Measurements from ENCODE around the gene TMEM14C.
"Not testable (repeated sequence)": the region's sequence is repeated elsewhere in the genome, so short reads cannot be mapped to it uniquely, and the experiment has no call there.

TMEM14C gene

DNA sequence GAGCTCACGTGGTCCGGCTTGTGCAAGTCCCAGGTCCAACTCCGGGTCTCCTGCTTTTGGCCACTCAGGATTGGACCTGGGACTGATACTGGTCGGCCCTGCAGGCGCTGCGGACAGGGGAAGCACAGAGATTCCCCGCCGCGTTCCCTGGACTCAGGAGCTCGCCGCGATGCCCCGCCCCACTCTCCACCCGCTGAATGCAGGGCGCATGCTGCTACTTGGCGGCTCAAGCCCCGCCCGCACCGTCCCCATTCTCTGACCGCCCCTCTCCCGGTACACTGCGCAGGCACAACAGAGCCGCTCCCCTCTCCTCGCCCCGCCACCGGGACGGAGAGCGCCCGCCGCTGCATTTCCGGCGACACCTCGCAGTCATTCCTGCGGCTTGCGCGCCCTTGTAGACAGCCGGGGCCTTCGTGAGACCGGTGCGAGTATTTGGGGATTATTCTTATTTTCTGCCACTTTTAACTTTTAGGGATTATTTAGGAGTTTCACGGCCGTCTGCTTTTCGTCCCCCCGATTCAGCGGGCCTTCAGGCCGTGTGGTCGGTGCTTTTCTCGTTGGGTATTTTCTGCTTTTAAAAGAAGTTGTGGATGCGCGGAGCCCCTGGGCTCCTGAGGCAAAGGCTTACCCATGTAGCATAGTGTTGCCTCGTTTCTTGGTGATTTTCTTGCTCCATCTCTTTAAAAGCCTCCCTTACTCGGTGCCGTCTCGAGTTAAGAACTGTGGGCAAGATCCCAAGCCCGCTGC is at the start of gene TMEM14C:
Gene TMEM14C (plus strand): TSS at position 251 of the 747 bp plus-strand sequence. CDS start 1,544 bp downstream, outside the sequence.
- peak; percentile 98 for DNase-seq

DNA sequence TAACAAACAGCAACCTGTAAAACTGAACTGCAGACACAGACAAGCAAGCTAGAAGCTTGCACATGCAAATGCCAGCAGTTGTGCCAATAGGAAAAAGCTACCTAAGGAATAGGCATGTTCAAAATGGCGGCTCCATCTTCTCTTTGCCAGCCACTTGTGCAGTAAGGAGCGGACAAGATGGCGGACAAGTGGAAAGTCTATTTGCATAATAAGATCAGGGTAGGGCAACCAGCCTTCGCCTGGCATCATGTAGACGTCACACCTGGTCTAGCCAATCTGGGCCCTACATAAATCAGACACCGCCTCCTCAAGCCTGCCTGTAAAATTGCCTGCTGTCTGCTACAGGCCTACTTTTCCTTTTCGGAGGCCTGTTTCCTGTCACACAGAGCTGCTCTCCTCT is 46.5 kb upstream of the TMEM14C start:
- DNase-seq, result no peak

DNA sequence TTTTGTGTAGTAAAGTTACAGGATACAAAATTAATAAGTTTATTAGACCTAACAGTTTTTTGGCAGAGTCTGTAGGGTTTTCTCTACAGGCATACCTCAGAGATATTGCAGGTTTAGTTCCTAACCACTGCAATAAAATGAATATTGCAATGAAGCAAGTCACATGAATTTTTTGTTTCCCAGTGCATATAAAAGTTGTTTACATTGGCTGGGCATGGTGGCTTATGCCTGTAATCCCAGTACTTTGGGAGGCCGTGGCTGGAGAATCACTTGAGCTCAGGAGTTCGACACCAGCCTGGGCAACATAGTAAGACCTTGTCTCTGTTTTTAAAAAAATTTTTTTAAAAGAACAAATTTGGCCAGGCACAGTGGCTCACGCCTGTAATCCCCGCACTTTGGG is 44.4 kb upstream of the TMEM14C start:
- DNase-seq, result no peak

DNA sequence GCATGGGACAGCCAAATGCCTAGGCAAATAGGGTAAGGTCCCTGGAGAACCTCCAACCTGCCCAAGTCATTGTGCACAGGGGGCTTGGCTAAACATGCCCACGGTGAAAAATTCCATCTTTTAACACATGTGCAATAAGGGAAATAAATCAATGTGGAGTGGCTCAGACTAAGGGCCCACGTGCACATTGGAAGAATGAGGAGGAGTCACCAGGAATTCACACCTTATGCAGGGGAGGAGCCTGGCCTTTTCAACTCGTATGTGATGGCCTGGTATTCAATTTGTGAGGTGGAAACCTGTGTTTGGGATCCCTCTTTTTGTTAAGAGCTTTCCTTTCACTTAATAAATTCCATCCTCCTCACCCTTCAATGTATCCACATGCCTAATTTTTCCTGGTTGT is 41.1 kb upstream of the TMEM14C start:
- DNase-seq, result no peak

DNA sequence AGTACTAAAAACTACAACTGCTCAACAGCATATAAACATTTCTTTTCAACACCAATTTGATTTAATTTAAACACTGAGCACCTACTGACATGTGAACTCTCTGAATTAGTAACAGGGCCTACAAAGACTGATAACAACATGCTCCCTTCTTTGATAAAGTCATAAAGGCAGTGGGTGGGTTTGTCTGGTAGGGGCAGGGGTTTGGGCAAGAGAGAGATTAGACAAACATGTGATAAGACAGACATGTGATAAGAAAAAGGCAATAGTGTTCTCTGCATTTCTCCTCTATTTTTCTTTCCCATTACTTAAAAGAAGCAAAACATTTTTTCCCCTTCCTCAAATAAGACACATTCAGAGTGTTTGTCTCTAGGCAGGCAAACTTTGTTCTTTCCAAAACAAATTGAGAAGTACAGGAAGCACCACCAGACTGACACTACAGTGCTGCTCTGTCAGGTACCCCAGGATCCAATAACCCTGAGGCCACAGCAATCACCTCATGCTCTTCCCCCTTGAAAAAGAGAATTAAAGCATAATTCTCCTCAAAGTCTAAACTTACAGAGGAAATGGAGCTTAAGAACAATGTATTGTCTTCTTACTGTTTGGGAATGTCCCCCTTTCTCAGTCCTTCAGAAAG is 40.4 kb upstream of the TMEM14C start:
- no peak for DNase-seq

DNA sequence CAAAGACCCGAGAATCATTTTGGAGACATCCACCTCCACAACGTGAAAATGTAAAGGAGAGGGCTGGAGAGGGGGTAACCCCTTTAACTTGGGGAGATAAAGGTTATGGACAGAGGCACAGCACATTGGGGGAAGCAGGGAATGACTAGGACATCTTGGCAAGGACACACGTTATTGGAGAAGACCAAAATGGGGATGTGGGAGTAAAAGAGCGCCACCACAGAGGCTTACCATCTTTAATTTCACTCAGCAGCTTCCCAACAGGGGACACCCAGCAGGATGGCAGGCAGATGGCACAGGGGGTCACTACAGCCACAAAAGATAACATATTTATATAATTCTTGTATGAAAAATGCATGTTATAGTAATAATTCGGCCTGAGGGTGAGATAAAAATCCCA is 38.3 kb upstream of the TMEM14C start:
- no peak for DNase-seq

DNA sequence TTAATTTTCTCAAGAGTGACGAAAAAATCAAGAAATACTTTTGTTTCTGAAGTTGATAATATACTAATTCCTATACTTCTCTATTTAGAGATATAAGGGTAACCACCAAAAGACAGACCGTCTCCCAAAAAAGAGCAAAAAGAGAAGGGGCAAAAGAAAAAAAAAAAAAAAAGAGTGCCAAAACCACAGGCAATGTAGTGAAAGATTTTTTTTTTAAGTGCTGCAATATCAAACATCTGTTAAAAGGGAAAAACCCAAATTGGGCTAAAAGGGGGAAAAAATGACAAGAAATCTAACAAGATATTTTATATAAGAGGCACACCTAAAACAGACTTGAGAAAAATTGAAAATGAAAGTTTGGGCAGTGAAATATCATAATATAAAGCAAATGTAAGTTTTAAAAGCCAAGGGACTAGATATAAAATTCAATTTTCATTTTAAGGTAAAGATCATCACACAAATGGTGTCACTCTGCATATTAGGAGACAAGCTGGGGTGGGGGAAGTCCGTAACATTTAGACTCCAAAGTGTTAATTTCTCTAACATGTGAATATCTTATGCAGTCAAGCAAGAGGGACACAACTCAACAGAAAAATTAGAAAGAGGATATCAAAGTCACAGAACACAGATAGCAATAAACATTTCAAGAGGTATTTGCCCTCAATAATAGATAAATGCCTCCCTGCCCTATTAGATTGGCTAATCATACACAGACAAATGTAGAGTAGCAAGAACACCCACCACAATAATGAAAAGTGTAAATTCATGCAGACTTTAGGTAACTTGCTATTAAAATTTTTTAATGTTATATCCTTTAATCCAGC is 37.6 kb upstream of the TMEM14C start:
- DNase-seq, result no peak

DNA sequence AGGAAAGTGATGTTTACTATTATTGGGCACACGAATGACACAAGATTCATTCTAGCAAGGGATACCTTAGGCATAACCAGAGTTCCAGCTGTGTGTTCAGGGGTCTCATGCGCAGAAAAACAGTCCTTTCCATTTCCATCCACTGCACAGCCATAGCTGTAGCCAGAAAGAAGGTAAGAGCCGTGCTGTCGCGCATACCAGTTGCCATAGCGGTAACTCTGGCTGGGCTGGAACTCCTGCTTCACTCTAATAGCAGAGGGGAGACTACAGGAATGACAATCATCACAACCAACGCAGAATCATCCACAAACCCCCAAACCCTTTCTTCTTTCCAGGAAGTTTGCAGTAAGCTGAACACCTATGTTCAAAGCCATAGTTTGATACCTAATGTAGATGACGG is 36.0 kb upstream of the TMEM14C start:
- DNase-seq, result no peak

DNA sequence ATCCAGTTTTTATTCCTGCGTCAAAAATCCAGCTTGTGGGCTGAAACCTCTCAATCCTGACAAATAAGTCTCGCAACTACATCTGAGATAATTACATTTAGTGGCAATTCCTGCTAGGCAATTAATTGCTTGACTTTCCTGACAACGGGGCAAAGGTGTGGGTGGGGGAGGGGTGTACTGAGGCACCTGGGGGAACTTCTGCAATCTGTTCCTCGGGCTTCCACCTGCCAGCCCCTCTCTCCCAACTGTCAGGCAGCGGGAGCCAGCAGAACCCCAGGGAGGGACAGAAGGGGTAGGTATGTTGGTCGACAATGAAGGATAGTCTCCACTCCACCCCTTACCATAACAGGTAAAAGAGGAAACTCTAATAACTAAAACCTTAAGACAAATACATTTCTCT is 35.3 kb upstream of the TMEM14C start:
- DNase-seq, result no peak

DNA sequence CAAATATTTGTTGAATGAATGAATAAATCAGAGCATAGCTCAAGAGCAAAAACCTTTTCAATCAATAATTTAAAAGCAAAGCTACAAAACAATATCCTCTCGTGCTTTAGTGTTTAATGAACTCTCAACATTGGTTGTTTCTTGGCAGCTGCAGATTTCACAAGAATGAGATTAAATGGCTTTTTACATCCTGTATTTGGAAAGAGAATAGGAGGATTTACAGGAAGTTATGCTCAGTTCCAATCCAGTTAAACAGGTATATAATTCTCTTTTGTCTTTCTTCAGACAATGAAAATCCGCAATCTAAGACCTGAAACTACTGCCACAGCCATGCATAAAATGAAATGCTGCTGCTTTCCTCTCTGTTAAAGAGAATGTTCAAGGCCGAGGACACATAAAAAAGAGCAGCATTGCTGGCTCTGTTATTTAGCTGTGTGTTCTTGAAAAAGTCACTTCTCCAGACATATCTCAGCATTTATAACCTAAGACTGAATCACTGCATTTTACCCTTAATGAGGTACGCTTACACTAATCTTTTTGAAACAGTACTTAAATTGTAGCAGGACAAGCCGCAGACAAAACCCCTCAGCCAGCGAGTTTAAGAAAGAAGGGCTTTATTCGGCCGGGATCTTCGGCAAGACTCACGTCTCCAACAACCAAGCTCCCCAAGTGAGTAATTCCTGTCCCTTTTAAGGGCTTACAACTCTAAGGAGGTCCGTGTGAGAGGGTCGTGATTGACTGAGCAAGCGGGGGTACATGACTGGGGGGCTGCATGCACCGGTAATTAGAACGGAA is 32.0 kb upstream of the TMEM14C start:
- peak; percentile 7 for DNase-seq

DNA sequence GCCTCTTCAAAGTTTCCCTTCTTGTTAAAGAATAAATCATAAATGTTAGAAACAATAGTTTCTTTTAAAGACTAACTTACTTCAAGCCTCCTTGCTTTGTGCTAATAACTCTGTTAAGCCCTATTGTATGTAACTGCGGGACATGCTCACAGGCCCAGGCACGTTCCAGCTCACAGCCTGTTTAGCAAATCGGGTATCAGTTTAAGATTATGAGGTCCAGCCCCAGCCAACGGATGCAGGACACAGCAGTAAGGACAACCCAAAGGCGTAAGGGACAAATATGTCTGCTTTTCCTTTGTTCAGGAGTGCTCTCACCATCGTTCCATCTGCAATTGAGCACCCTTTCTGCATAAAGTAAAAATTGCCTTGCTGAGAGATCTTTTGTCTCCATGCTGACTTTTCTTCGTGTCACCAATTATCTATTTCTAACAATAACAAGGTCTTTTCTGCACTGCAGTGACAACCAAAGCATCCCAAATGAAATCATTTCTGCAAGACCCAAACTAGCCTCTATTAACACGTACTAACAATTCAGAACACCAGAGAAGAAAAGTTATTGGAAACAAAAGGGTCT is 29.8 kb upstream of the TMEM14C start:
- DNase-seq, result peak; percentile 1

DNA sequence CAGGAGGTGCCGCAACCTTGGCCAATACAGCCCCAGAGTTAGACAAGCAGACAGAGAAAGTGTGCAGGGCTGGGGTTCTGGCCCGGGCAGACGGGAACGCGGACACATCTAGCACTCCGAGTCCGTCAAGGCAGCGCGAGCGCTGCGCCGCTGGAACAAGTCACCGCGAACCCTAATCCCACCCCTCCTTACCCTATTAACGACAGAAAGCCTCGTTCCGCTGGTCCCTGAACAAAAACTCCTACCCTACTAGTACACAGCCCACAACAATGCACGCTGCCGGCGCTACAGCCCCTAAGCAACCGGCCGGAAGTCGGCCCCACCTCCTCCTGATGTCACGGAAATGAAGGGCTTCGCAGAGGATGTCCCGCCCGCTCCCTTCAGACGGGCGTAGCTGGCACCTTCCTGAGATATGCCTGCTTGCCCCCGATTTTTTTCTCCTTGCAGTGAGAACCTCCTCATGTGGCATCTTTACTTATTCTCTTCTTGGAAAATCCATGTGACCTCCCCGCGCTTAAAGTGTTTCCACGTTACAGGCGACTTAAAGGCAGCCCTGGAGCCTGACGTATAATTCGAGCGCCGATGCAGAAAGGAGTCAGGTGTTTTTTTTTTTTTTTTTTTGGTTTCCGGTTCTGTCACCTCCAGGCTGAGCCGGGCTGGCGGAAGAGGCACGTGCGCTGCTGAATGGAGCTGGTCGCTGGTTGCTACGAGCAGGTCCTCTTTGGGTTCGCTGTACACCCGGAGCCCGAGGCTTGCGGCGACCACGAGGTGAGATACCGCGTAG is 28.4 kb upstream of the TMEM14C start, which contains the start of the genes C6orf52 and PAK1IP1:
Gene C6orf52 (minus strand): TSS at position 315 of the 784 bp plus-strand sequence. CDS start 7,066 bp downstream, outside the sequence.
Gene PAK1IP1 (plus strand): TSS at position 671 of the 784 bp plus-strand sequence. CDS start 14 bp downstream, at position 685.
- peak; percentile 99 for DNase-seq

DNA sequence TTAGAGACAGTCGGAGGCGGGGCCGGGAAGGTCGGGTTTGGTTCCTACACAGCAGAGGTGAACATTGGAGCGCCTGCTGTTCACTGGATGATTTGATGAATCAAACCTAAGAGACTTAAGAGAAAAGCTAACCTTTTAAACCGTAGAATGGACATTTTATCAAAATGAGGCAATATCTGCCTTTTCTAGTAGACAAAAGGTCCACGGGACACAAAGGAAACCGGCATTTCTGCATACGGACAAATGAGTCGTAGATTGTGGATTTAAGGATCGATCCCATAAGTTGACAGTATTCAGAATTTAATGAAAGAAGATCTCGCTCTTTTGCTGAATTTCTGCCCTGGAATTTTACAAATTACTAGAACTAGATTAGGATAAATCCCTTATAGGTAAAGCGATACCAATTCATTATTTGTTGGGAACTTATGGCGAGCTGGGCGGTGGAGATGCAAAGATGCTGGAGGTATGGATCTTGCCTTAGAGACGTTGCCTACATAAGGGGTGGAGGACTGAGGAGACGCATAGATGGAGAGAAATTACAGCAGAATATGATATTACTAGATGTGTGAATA is 27.7 kb upstream of the TMEM14C start:
- no peak for DNase-seq

DNA sequence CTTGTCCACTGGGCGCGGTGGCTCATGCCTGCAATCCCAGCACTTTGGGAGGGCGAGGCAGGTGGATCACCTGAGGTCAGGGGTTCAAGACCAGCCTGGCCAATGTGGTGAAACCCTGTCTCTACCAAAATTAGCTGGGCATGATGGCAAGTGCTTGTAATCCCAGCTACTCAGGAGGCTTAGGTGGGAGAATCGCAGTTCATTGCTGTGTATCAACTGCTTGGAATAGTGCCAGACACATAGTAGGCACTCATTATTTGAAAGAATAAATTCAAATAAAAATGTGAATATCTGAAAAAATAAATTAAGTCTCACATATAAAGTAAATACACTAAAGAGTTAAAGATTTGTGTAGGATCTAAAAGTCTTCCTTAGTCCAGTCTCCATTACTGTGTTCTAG is 26.2 kb upstream of the TMEM14C start:
- no peak for DNase-seq

DNA sequence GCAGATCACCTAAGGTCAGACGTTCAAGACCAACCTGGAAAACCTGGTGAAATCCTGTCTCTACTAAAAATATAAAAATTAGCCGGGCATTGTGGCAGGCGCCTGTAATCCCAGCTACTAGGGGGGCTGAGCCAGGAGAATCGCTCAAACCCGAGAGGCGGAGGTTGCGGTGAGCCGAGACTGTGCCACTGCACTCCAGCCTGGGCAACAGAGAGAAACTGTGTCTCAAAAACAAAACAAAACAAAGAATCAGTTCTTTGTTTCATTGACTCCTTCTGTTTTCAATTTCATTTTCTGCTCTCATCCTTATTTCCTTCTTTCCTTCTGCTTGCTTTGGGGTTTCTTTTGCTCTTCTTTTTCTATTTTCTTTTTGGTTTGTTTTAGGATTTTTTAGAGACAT is 8.9 kb upstream of the TMEM14C start:
- DNase-seq, result no peak

DNA sequence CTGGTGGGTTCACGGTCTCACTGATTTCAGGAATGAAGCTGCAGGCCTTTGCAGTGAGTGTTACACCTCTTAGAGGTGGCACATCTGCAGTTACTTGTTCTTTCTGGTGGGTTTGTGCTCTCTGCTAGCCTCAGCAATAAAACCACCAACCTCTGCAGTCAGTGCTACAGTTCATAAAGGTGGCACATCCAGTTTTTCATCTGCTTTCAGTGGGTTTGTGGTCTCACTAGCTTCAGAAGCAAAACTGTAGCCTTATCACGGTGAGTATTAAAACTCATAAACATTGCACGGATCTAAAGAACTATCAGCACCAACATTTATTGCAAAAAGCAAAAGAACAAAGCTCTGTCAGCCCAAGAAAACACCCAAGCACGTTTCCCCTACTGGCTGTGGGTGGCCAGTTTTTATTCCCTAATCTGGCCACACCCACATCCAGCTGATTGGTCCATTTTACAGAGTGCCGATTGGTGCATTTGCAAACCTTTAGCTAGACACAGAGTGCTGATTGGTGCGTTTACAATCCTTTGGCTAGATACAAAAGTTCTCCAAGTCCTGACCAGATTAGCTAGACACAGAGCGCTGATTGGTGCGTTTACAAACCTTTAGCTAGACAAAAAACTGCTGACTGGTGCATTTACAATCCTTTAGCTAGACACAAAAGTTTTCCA is 3.4 kb upstream of the TMEM14C start:
- DNase-seq, result no peak

DNA sequence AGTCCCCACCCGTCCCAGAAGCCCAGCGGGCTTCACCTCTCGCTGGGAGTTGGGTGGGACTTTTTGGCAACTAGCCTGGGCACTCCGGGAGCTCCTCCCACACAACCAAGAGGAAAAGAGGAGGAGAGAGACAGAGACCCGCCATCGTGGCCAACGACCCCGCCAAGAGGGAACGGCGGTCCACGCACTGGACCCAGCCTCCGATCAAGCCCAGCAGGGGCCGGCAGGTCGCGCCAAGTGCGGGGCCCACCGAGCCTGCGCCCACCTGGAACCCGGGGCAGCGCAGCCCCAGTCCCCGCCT is 3.0 kb upstream of the TMEM14C start:
- DNase-seq, result peak; percentile 37

DNA sequence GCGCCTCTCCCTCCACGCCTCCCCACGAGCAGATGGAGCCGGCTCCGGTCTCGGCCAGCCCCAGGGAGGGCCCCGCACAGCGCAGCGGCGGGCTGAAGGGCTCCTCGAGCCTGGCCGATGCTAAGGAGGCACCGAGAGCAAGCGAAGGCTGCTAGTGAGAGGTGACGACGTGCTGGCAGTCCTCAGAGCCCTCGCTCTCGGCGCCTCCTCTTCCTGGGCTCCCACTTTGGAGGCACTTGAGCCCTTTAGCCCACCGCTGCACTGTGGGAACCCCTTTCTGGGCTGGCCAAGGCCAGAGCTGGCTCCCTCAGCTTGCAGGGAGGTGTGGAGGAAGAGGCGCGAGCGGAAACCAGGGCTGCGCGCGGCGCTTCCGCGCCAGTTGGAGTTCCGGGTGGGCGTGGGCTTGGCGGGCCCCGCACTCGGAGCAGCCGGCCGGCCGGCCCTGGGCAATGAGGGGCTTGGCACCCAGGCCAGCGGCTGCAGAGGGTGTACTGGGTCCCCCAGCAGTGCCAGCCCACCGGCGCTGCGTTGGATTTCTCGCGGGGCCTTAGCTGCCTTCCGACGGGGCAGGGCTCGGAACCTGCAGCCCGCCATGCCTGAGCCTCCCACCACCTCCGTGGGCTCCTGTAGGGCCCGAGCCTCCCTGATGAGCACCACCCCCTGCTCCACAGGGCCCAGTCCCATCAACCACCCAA is 2.5 kb upstream of the TMEM14C start:
- DNase-seq, result peak; percentile 62

DNA sequence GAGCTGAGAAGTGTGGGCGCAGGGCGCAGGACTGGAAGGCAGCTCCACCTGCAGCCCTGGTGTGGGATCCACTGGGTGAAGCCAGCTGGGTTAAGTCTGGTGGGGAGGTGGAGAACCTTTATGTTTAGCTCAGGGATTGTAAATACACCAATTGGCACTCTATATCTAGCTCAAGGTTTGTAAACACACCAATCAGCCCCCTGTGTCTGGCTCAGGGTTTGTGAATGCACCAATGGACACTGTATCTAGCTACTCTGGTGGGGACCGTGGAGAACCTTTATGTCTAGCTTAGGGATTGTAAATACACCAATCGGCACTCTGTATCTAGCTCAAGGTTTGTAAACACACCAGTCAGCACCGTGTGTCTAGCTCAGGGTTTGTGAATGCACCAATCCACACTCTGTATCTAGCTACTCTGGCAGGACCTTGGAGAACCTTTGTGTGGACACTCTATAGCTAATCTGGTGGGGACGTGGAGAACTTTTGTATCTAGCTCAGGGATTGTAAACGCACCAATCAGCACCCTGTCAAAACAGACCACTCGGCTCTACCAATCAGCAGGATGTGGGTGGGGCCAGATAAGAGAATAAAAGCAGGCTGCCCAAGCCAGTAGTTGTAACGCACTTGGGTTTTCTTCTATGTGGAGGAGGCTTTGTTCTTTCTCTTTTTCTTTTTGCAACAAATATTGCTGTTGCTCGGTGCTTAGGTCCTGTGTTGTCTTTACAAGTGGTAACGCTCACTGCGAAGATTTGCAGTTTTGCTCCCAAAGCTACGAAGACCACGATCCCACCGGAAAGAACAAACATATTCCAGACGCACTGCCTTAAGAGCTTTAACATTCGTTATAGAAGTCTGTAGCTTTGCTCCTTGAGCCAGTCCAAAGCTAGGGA is 1.7 kb upstream of the TMEM14C start:
- DNase-seq, result not testable (repeated sequence)
